CMK (cell line): ENCODE results near the gene ASCC3.
"Not testable (repeated sequence)": the region's sequence is repeated elsewhere in the genome, so short reads cannot be mapped to it uniquely, and the experiment has no call there.

ENCODE experiments used
- DNase-seq: peaks from one replicate; pipeline ENCODE4 v3.0.0-alpha.2; 2010; ENCODE audit warnings: low read depth

ASCC3 gene

DNA sequence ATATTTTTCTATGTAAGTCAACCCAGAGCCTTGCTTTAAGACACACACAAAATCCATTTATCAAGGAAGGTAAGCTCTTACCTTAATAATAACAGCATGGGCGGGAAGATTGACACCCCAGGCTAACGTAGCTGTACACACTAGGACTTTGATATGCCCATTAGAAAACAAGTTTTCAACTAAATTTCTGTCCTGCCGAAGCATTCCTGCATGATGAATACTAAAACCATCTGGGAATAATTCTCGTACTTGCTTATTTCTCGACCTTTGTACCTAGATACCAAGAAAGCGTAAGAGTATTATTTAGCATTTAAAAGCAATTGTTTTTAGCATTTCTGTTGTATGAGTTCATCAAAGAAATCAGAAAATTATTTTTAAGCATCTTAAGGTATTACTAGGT, 218.9 kb downstream of the ASCC3 start:
- no peak for DNase-seq

DNA sequence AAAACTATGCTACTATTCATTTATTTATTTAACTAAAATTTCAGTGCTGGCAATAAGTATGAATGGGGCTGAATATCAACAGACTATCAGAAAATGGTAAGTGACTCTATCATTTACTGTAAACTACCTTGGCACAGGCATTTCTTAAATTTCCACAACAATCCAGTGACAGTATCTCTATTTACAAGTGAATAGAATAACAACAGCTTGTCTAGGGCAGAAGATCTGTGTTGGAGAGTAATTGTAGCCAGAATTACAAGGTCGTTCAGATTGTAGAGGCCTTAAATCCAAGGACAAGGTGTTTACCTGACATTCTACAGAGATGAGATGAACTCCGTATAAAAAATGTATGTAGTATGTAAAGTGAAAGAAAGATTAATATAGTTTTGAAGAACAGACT, 222.6 kb downstream of the ASCC3 start:
- DNase-seq = no peak

DNA sequence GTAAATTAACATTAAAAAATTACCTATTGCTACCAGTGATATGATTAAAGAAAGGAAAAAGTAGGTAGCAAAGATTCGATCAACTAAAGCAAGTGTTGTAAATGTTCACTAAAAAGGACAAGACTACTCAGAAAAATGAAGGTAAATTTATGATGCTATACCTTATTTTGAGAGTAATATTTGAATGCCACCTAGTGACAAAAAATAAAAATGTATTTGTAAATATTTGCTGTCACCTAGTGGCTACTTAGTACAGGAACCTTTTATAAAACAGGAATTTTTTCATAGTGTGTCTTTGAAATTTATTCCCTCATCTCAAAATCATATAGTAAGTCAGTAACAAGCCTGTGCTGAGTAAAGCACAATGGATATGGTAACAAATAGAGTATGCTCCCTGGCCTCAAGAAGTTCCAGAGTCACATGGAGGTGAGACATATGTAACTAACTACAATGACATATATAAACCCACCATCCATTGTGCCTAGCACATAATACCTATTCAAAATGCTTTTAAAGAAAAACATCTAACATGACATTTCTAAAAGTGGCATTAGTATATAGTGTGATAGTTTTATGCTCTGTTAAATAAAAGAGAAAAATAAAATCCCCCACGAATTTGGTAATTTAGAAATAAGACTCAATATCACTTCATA, 223.3 kb downstream of the ASCC3 start:
- no peak for DNase-seq

DNA sequence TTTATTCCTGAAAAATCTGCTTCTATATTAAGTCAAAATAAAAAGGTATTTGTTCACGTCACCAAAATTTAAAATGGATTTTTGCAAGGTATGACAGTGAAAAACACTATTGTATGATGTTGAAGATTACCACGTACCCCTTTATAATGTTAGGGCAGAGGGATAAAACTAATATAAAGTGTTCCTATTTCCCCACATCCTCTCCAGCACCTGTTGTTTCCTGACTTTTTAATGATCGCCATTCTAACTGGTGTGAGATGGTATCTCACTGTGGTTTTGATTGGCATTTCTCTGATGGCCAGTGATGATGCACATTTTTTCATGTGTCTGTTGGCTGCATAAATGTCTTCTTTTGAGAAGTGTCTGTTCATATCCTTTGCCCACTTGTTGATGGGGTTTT, 240.0 kb downstream of the ASCC3 start:
- not testable (repeated sequence) for DNase-seq

DNA sequence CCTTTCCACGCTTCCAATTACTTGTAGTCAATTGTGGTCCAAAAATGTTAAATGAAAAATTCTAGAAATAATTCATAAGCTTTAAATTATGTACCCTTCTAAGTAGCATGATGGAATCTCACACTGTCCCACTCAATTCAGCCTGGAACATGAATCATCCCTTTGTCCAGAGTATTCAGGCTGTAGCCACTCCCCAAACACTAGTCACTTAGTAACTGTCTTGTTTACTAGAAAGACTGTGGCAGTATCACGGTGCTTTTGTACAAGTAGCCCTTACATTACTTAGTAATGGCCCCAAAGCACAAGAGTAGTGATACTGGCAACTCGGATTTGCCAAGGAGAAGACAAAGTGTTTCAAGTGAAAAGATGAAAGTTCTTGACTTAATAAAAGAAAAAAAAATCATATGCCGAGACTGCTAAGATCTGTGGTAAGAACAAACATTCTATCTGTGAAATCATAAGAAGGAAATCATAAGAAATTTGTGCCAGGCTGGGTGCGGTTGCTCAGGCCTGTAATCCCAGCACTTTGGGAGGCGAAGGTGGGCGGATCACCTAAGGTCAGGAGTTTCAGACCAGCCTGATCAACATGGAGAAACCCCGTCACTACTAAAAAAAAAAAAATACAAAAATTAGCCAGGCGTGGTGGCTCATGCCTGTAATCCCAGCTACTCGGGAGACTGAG, 247.9 kb downstream of the ASCC3 start:
- no peak for DNase-seq

DNA sequence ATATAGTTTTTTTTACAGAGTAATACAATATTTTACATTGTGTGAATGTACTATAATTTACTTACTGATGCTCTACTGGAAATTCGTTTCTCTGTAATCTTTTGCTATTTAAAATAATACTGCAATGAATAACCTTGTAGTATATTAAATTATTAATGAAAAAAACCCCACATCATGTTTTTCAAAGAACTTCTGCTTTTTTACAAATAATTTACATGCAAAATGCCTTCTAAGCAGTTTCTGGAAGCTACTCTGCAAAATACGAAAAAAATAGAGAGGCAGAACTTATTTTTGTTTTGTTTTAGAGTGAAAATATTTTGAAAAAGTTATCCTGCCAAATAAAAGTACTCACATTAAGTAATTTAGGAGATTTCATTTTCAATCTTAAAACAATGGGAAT, 250.6 kb downstream of the ASCC3 start:
- DNase-seq = no peak

DNA sequence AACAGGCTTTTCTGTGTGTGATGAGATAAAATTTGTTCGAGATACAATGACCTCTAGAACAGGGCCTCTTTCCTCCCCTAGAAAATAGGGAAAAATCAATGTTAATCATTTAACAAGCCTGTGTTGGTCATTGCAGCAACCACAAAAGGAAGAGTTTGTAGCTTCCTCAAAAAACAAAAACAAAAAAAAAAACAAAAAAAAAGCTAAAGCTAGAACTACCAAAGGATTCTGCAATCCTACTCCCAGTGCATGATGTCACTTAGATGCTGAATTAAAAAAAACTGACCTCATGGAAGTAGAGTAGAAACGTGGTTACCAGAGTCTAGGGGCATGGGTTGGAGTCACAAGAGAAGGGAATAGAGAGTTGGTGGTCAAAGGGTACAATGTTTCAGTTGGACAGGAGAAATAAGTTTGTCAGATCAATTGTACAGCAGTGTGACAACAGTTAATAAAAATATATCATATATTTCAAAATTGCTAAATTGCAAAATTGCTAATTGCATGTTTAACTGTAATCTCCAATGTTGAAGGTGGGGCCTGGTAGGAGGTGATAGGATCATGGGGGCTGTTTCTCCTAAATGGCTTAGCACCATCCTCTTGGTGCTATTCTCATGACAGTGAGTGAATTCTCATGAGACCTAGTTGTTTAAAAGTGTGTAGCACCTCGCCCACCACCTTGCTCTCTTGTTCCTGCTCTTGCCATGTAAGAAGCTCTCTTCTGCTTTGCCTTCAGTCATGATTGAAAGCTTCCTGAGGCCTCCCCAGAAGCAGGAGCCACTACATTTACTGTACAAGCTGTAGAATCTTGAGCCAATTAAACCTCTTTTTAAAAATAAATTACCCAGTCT, 253.0 kb downstream of the ASCC3 start:
- no peak for DNase-seq

DNA sequence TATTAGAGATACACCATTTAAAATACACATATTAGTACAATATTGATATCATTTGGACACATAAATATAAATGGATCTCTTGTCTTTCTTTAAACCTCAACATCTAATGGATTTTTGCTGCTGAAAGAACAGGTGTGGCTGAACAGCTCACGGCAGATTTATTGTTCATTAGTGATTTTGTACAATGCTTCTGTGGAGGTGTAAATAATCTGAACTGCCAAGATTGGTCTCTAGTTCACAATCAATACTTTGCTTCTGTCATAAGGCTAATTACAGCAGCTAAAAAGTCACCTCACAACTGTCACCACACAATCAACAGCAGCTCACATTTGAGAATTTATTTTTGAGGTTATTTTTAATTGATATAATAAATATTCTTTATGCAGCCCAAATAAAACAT, 254.4 kb downstream of the ASCC3 start:
- DNase-seq = no peak

DNA sequence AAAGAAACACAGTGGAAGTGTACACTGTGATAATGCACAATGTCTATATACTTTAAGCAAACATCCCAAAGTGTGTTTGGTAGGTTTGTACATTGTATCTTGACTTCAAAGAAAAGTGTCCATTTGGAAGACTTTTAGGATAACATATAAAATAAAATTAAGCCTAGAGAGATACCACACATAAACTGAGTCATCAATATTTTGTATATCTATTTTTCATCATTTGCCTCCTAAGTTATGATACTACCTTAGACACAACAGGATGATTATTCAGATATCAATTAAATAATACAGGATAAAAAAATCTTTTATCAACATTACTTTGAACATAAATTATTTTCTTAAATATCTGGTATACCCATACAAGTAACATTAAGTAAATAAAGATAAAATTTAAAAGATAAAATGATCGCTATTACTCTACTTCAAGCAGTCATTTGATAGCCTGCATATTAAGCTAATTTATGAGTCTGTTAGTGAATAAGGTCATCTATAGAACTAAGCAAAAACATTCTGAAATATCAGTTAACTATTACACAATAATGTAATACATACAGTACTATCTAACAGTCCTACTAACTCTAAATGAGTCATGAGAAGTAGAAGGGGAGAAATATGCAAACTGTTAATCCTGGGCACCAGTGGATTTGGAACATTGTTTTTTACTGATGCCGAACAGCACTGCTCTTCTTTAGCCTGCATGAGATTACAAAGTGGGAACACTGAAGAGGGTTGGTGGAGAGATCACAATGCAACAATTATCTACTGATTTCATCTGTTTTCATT, 258.0 kb downstream of the ASCC3 start:
- no peak for DNase-seq

DNA sequence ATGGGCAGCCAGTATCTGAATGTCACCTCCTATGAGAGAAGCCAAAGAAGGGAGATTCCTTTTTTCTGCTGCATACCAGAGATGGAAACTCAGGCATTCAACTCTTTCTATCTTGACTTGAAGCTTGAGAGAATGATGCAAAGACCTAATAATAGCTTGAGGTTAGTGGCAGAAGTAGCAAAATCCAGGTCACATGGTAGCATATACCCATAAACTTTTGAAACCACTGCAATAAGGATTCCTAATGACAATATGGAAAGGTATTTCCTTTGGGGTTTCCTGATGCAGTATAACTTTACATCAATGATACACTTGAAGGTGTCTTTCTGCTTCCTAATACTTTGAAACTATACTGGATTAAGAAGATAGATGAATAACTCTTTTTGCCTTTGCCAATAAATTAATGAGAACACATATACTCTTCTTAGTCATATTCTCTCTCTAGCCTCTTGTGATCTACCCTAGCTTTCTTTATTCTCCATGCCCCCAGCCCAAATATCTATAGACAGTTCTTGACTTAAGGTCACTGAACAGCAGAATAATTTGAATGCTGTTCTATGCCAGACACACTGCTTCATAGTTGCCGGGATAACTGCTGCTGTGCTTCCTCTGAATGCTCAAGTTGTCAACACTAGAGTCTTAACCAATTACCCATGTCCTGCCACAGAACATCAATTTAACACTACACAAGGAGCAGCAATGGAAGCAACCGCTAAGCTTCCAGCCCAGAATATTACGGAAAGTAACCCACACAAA, 260.9 kb downstream of the ASCC3 start:
- no peak for DNase-seq

DNA sequence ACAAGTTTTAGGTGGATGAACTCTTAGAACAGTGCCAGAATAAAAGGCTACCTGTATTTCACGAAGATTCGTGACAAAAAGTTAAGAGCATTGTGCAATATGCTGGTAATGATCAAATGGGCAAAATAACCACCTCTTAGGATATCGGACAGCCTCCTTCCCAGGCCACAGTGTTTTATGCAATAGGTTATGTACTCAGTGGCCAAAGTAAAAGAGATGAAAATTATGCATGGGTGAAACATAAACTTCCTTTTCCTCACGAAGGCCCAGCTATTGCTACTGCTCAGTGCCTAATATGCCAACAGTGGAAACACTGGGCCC, 262.8 kb downstream of the ASCC3 start:
- no peak for DNase-seq

DNA sequence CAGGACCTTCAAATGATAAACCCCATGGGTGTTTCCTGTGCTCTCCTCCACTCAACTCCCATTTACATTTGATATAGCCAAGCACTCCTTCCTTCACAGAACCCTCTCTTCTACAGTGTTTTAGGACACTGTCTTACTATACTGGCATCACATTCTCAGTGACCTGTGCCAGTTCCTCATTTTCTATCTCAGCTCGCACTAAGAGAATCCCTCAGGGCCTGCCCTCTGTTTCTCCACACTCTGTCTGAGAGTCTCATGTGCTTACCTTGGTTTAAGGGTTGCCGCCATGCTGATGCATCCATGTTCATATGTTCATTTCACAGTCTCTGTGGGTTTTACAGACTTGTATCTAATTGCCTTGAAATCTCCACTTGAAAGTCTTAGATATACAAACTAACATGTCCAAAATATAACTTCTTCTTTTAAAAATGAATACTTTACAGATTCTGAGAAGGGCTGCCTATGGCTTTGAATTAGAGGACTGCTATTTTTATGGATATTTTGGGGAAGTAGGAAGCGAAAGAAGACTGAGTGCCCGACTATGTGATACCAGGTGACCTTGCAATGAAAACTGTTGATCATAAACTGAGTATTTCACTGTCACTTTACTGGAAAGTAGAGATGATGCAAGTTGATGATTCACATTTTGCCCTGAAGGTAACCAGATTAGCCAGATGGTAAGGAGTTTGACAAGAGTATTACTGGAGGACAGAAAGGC, 263.3 kb downstream of the ASCC3 start:
- DNase-seq = no peak

DNA sequence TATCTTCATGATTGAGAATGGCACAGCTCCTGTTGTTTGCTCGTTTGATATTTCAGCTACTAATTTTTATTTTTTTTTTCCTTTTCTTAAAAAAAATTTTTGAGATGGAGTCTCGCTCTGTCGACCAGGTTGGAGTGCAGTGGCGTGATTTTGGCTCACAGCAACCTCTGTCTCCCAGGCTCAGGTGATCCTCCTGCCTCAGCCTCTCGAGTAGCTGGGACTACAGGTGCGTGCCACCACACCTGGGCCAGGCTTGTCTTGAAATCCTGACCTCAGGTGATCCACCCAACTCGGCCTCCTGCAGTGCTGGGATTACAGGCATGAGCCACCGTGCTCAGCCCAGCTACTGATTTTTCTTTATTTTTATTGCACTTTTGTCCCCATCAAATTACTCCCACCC, 266.2 kb downstream of the ASCC3 start:
- DNase-seq = no peak

DNA sequence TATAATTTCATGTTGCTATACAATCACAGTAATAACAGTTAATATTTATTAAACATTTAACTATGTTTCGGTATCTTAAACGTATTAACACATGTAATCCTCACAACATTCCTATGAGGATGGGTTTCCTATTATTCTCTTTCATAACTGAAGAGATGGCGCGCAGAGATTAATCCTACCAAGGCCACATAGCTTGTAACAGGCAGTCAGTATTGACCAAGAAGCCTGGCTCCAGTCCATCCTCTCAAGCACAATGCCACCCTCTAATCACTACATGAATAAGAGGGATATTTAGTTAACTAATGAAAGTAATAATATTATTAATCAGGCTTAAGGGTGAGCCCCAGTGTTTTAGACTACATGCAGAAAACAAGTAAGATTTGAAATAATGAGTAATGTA, 266.7 kb downstream of the ASCC3 start:
- DNase-seq = no peak

DNA sequence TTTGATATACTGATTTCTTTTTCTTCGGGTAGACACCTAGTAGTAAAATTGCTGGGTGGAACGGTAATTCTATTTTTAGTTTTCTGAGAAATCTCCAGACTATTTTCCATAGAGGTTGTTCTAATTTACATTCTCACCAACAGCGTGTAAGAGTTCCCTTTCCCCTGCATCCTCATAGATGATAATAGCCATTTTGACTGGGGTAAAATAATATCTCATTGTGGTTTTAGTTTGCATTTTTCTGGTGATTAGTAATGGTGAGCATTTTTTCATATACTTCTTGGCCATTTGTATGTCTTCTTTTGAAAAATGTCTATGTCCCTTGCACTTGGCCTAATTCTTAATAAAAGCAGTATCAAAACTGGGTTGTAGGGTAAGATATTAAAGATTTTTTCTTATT, 267.5 kb downstream of the ASCC3 start:
- DNase-seq = no peak

DNA sequence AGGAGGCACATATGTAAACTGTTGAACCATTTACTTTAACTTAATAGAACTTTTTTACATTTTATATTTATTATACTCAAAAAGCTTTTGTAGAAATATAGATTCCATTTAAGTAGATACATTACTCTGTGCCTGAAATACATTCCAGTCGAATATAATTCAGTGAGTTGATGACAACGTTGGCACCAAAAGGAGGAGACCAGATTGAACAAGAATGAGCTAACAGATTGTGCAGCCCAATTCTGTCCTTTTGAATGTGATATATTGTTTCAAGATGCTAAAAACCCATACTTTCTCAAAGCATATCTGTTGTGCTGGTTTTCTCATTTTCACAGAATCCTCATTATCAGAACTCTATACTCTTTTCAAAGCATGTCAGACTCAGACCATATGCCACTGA, 269.0 kb downstream of the ASCC3 start:
- no peak for DNase-seq

DNA sequence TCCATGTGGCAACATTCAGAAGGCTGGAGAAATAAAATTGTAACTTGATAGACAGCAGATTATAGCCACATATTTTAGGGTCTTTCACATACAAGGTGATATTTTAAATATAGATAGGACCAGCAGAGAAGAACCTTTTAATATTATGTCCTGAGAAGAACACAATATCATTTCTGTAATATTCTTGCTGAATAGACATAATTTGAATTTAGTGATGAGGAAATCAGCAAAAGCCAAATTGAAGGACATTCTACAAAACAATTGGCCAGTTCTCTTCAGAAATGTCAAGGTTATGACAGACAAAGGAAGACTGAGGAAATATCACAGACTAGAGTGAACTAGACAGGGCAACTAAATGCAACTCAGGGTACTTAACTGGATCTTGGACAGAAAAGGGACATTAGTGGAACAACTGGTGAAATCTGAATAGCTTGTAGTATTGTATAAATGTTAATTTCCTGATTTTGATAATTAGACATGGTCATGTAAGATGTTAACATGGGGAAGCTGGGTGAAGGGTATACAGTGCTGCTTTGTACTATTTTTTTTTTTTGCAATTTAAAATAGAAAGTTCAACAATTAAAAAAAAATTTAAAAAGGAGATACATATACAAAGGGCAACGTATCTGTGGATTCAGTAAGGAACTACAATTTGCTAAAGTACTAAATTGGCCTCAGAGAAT, 281.9 kb downstream of the ASCC3 start:
- DNase-seq = no peak

DNA sequence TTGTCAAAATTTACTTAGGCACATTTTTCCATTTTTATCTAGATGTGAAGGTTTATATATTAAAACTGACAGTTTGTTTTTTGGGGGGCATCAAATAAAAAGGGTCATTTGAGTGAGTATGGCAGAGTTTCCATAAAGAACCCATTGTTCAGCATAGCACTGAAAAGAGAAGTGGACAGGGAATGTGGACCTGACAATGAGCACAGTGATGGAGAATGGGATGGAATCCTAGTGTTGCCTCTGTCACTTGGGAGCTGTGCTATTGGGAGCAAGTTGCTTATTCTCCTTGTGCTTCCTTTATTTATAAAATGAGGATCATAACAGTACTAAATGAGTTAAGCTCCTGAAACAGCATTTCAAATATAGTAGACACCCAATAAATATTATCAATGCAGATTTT, 285.7 kb downstream of the ASCC3 start:
- DNase-seq = no peak

DNA sequence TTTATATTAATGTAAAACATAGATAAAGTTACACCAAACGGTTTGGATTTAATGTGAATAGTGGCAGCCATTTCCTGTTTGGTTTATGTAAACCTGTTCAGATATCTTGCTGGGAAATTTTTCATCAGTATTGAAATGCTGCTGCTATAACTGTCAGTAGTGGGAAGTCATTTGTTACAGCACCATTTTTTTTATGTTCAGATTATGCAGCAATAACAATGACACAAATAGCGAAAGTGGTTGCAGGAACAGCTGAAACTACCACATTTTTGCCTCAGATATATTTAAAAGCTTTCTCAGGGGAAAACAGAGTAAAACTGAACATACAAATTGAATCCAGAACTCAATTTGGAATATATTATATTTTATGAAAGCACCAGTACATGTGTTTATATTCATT, 287.6 kb downstream of the ASCC3 start:
- no peak for DNase-seq

DNA sequence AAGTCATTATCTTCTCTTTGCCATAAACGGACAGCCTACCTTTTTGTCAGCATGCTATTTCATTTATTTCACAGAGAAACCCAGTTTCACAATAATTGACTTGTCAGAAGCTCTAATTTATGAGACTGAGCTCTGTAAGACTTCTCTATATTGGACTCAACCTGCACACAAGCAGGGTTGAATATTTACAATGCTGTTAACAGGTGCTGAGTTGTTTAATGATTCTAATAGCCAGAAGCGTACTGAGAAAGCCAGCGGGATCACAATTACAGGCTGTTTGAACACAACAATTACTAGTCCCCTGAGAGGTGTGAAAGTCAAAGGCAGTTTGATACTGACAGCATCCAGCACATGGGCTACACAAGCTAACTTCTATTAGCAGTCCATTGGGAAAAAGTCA, 288.2 kb downstream of the ASCC3 start:
- DNase-seq = no peak

DNA sequence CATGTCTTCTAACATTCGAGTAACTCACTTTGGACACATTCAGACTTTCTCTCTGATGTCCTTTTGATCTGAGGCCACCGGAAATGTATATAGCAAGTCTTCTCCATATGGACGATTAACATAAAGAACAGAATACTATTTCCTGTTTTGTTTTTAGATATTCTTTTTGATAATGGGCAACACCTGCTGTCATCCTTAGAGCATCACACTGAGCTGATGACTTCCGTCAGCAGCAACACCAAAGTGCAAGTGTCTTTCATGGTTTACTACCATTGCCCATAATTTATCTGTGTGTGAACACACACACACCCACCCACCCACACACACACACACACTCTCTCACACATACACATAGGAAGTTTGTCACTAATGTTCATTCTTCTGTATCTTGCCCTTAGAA, 303.7 kb downstream of the ASCC3 start:
- DNase-seq = no peak
